ENCODE data around the gene MCCC1. TPM values are rescaled to one million over a fixed set of nuclear protein-coding genes. Genes with fewer than 3 reads are reported as not detected.
A peak's percentile ranks its signal among the peaks of the same experiment; 100 is the strongest.

Gene MCCC1
- total RNA-seq, 1 experiment from 2014 or later = 52.6 TPM

DNA sequence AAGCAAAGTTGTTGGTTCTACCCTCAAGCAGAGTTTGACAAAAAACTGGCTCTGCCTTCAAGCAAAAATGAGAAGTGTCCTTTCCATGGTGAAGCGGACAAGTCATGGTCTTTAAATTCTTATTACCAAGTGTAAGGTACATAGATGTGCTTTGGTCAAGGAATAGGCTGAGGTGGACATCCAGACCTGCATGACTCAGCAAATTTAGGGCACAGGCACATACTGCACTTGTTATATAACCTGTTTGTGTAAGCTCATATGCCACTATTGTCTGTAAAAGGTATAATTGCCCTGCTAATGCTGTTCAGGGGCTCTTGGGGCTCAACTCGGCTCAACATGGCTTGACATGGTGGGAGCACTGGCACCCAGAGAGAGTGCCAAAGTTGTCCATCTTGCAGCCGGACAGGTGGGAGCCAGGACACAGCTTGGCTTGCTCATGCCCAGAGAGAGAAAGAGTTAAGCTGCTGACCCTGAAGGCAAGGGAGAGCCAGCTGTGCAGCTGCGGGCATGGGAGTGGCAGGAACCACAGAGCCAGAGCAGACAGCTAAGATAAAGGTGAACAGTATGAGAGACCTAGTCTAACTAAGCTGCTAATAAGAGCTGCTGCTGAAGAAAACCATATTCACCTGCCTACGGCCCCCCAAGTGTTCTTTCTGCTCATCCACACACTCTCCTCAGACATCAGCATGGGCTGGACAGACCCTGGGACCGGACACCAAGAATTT, 17.7 kb downstream of the MCCC1 start:
- Histone ChIP-seq H3K27me3 (ENCODE audit: insufficient read depth, low read depth) (no peaks in the 10 kb centered on the region), H4K20me1 (ENCODE audit: insufficient read depth) (no peaks in the 10 kb centered on the region), H3K4me3 (no peak overlapping the region), H3K36me3 (ENCODE audit: low read depth) (peaks cover 52% of the 10 kb centered on the region), H3K9me2 (ENCODE audit: insufficient read depth) (no peaks in the 10 kb centered on the region), H3K27ac (peak overlapping the region; percentile 13; the same call in 1 of the 2 replicates), H3K79me2 (ENCODE audit: low read depth) (no peaks in the 10 kb centered on the region), H3K4me1 (replicated peaks; ENCODE audit: insufficient read depth) (peaks cover 12% of the 10 kb centered on the region; the same call in 1 of the 2 replicates), H3K4me2 (no peak overlapping the region), H3F3A (ENCODE audit: insufficient read depth, low read depth) (no peaks in the 10 kb centered on the region), H2AFZ (no peak overlapping the region), H3K9me3 (ENCODE audit: insufficient read depth, low read depth) (peaks cover 13% of the 10 kb centered on the region)
- DNase-seq = peak in 1 of 2 experiments; percentile 4
- intact Hi-C loops (cut with micrococcal nuclease; ENCODE audit: unreplicated experiment) = no loop called here
- CTCF ChIA-PET = interaction anchor here (0.7 kb wide), 1 partner anchor 1043 kb away, joined by 6 read pairs; no protein-coding TSS in a partner anchor
- no TSS peak for BruUV-seq (replicated peaks)
- TF ChIP-seq EZH2 (IDR thresholded peaks at IDR 0.05; ENCODE audit: low read depth) (no peak), CTCF (conservative IDR thresholded peaks at IDR 0.05) (no peak)
- POLR2A ChIA-PET (ENCODE audit: unreplicated experiment) = no interaction called here

- H3F3A ChIP-seq (ENCODE audit: insufficient read depth, low read depth) = no peaks in the 10 kb centered on the region
- H3K4me2 ChIP-seq = no peak overlapping the region
- no peak overlapping the region for H3K27ac ChIP-seq
- no peak overlapping the region for H2AFZ ChIP-seq
- ChIA-PET CTCF (no interaction called here), POLR2A (ENCODE audit: unreplicated experiment) (no interaction called here)
- no peak overlapping the region for H3K4me3 ChIP-seq
- DNase-seq = no peak
- intact Hi-C loops (cut with micrococcal nuclease; ENCODE audit: unreplicated experiment) = no loop called here
- peaks cover 13% of the 10 kb centered on the region for H3K9me3 ChIP-seq (ENCODE audit: insufficient read depth, low read depth)
- no TSS peak for BruUV-seq (replicated peaks)
- H3K27me3 ChIP-seq (ENCODE audit: insufficient read depth, low read depth) = no peaks in the 10 kb centered on the region
- H3K36me3 ChIP-seq (ENCODE audit: low read depth) = peaks cover 57% of the 10 kb centered on the region
- TF ChIP-seq CTCF (conservative IDR thresholded peaks at IDR 0.05) = no peak
- no peak for TF ChIP-seq EZH2 (IDR thresholded peaks at IDR 0.05; ENCODE audit: low read depth)
- H4K20me1 ChIP-seq (ENCODE audit: insufficient read depth) = no peaks in the 10 kb centered on the region
- peaks cover 12% of the 10 kb centered on the region; the same call in 1 of the 2 replicates for H3K4me1 ChIP-seq (replicated peaks; ENCODE audit: insufficient read depth)
- H3K79me2 ChIP-seq (ENCODE audit: low read depth) = no peaks in the 10 kb centered on the region
- H3K9me2 ChIP-seq (ENCODE audit: insufficient read depth) = no peaks in the 10 kb centered on the region
Observed at GRCh38 chr3:183080628-183081027, 18.7 kb downstream of the MCCC1 start.

GRCh38 chr3:183074881-183075280, 24.4 kb downstream of the MCCC1 start:
- ChIA-PET POLR2A (ENCODE audit: unreplicated experiment) (interaction anchor here (0.6 kb wide), 1 partner anchor 180 kb away, joined by 5 read pairs; no protein-coding TSS in a partner anchor), CTCF (no interaction called here)
- H3K27me3 ChIP-seq (ENCODE audit: insufficient read depth, low read depth) = no peaks in the 10 kb centered on the region
- H3K4me1 ChIP-seq (replicated peaks; ENCODE audit: insufficient read depth) = peaks cover 14% of the 10 kb centered on the region
- no peaks in the 10 kb centered on the region for H3K9me2 ChIP-seq (ENCODE audit: insufficient read depth)
- peaks cover 10% of the 10 kb centered on the region for H3K9me3 ChIP-seq (ENCODE audit: insufficient read depth, low read depth)
- peaks cover 51% of the 10 kb centered on the region for H3K36me3 ChIP-seq (ENCODE audit: low read depth)
- no TSS peak for BruUV-seq (replicated peaks)
- no peak overlapping the region for H3K4me2 ChIP-seq
- intact Hi-C loops (cut with micrococcal nuclease; ENCODE audit: unreplicated experiment) = no loop called here
- 0 out of 2 replicates have a peak, but pooled peaks cover 2% of the 10 kb centered on the region for H4K20me1 ChIP-seq (ENCODE audit: insufficient read depth)
- H2AFZ ChIP-seq = no peak overlapping the region
- TF ChIP-seq EZH2 (IDR thresholded peaks at IDR 0.05; ENCODE audit: low read depth) = no peak
- TF ChIP-seq CTCF (conservative IDR thresholded peaks at IDR 0.05) = no peak
- no peak overlapping the region for H3K4me3 ChIP-seq
- peaks cover 12% of the 10 kb centered on the region for H3F3A ChIP-seq (ENCODE audit: insufficient read depth, low read depth)
- DNase-seq = no peak
- no peak overlapping the region for H3K27ac ChIP-seq
- no peaks in the 10 kb centered on the region for H3K79me2 ChIP-seq (ENCODE audit: low read depth)

Measured in PC-9 (cell line).